T1000 (cell line): ENCODE results near the gene HIGD1A.
A peak's percentile ranks its signal among the peaks of the same experiment; 100 is the strongest.

Experiments used
- DNase-seq: peaks from one replicate; lab custom pipeline; 2025; ENCODE audit warnings: mixed read lengths; lab: John Stamatoyannopoulos, UW

The HIGD1A gene

DNA sequence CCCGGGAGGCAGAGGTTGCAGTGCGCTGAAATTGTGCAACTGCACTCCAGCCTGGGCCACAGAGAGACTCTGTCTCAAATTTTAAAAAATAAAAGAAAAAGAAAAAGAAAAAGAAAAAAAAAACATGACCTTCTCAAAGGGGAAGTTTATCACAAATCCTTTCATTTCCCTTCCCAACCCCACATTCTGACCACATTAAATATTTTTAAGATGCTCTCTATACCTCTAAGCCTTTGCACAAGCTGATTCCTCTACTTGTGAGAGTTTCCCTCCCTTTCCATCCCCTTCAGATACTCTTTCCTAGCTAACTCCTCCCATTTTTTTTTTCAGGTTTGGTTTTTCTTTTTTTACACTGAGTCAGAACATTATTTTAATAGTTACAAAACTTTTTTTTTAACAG is 4.0 kb downstream of the HIGD1A start:
- no peak for DNase-seq

DNA sequence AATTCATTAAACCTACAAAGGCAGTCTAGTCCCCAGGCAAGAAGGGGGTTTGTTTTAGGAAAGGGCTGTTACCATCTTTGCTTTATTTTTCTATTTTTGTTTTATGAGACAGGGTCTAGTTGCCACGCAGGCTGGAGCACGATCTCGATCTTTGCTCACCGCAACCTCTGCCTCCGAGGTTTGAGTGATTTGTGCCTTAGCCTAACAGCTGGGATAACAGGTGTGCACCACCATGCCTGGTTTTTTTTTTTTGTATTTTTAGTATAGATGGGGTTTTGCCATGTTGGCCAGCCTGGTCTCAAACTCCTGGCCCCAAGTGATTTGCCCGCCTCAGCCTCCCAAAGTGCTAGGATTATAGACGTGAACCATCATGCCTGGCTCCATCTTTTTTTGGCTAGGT is 4.9 kb downstream of the HIGD1A start:
- no peak for DNase-seq

DNA sequence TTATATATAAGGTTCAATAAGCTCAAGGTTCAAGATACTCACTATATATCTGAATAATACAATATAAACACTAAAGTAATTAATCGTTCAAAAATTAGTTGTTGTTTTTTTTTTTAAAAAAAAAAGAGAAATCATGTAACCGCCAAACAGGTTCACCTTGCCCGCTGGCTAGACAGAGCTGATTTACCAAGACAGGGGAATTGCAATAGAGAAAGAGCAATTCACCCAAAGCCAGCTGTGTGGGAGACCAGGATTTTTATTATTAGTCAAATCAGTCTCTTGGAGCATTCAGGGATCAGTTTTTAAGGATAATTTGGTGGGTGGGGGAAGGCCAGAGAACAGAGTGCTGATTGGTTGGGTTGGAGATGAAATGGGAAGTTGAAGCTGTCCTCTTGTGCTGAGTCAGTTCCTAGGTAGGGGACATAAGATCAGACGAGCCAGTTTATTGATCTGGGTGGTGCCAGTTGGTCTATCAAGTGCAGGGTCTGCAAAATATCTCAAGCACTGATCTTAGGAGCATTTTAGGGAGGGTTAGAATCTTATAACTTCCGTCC is 7.9 kb downstream of the HIGD1A start:
- no peak for DNase-seq

DNA sequence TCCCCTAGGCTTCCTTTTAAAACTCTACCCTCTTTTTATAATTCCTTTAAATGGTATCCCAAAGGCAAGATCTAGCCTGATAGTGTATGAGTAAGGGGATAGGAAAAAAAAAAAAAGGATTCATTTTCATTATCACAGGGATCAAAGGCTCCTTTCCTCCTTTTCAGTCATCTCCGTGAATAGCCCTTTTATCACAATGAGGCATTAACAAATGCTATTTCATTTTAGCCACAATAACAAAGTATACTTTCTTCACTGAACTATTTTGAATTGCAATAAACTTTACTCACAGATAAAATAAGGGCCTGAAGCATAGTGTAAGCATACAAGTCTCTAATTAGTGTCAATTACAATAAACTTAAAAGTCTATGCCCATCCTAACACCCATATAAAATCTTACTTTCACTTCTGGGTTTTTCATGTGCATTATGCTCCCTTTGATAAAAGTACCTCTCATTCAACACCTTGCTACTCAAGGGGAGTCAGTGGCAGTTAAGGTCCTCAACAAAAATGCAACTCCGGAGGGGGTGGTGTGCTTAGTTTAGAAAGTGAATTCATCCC is 8.6 kb downstream of the HIGD1A start:
- no peak for DNase-seq

DNA sequence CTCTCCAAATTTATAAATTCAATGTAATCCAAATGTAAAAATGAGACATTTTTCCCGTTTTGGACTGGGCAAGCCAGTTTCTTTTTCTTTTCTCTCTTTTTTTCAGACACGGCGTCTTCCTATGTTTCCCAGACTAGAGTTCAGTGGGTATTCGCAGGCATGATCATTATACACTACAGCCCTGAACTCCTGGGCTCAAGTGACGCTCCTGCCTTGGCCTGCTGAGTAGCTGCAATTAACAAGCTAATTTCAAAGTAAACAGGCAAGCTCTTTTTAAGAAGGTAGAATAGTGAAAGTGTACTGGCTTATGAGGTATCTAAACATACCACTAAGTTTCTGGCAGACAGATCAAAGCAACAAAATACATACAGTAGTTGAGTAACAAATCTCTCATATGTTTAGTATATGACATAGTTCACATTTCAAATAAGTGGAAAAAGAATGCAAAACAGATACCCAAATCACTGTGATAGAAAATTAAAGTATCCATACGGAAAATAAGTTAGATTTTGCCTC is 13.5 kb downstream of the HIGD1A start:
- no peak for DNase-seq

DNA sequence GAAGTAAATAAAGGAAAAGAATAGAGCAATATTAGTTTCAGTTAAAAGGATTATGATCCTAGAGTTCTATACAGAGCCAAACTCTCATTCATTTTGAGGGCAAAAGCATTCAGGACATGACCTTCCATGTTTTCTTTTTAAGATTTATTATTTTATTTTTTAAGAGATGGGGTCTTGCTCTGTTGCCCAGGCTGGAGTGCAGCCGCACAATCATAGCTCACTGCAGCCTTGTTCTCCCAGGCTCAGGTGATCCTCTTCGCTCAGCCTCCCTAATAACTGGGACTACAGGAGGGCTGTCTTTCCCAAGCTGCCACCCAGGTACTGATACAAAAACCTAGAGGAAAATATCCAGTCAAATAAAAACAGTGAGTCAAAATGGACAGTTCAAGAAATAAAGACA is 17.7 kb downstream of the HIGD1A start:
- no peak for DNase-seq

DNA sequence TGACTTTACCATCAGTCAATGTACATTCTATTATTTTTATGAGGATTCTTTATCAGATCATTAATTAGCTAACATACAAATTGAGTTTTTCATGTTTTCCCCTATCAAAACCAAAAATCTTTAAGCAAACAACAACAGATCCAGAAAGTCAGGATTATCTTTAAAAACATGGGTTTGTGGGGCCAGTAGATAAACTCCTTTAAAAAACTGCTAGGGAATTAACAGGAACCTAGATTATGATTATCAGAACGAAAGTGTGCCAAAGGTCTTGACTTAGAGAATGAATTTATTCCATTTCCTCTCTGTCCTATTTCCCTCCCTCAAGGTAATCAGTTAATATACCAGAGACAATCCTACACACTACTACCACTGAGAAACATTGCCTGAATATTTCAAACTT is 18.1 kb downstream of the HIGD1A start:
- no peak for DNase-seq

DNA sequence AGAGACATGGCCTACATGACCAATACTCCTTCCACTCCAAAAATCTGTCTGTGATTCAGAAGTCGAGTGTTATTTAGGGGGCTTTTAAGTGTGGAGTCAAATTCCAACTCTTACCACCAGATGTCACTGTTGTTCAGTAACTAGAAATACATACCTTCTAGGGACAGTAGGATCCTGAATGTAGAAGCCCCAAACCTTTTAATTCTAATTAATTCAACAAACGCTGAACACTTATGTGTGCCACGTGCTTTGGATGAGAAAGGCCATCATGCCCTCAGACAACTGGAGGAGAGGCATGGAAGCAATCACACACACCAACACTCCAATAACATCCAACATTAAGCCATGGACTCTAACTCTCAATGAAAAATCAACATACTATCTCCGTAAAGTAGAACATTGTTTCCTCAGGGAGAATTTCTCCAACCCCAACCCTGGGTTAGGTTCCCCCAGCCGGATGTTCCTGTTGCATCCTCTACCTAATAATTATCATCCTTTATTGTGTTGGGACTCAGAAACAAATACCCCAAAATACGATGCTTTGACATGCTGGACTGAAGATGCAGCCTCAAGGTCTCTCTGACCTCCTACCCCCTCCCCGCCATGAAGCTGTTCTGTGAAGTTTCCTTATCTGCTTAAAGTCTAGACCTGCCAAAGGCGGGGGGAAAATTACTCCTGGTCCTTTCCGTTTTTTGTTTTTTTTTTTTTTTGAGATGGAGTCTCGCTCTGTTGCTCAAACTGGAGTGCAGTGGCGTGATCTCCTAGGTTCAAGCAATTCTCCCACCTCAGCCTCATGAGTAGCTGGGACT is 23.2 kb downstream of the HIGD1A start:
- DNase-seq = peak; percentile 25

DNA sequence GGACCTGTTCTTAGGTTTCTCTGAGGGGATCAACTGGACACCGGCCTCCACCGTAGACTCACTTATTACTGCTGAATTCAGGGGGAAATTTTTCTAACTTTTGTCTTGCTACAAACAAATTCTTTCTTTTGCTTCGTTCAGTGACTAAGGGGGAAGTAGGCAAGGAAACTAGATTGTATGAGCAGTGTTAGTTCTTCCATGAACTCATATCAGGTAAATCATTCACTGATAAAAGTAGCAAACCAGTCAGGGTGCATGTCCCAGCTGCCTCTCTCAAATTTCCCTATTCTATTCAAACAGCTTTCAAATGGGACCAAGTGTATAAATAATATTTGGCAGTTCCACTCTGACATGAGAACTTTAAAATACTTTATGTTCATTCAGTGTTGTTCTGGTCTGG is 23.9 kb downstream of the HIGD1A start:
- no peak for DNase-seq

DNA sequence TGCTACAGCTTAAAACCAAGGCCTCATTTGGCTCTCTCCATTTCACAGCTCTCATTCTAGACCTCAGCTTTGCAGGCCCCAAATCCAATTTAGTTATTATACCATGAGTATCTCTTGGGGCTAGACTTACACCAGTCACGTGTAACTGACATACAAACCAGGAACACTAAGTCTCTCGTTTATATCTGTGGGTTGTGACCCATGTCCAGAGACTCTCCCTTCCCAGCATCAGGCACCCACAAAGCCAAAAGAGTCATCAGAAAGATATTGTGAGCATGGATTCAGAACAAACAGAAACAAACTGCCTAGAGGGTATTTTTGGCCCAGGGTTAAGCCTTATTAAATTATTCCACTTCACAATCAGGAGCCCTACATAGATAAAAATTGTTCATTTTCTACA is 25.6 kb downstream of the HIGD1A start:
- no peak for DNase-seq

DNA sequence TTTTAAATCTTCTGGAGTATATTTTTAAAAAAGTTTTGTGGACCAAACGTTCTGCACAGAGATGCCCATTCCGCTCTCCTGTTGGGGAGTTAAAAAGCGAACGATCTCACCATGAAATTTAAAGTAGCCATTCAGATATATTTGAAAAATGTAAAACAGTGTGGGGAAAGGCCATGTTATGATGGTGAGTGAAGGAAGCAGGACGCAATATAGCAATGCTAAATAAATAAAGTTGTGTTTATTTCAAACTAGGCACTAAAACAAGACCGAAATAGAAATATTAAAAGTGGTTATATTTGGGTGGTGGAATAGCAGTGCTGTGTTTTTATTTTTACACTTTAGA is 30.9 kb downstream of the HIGD1A start:
- no peak for DNase-seq

DNA sequence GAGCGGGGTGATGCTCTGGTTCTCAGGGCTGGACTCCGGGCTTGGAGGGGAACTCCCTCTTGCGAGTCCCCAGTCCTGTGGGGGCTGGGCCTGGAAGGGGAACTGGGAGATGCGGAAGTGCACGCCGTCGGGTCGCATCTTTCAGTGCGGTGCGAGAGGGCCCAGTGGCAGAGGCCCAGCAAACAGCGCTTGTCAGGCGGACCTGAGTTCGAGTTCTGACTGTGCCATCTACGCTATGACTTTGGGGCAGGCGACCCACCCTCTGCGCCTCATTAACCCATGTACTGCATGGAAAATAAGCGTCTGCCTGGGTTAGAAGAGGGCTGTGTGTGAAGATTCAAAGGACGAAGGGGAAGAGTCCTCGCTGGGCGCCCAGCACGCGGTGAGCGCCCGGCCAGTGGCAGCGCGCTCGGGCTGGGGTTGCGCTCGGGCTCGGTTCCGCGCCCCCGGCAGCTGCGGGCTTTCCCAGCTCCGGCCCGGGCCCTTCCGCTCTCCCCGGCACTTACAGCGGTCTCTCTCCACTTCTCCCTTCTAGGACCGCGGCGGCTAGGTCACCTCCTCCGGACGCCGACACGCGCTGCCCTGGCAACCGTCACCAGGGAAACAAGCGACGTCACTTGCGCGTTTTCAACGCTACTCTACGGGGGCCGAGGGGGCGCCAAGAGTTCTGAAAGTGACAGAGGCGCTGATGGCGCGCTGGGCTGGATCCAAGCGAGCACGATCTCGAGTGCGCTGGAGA is 31.5 kb downstream of the HIGD1A start, which contains the start of gene CCDC13:
Gene CCDC13, minus strand, starts transcription at position 584 of the 739 bp plus-strand sequence. CDS start 14,908 bp downstream, outside the sequence.
- DNase-seq = peak; percentile 73

DNA sequence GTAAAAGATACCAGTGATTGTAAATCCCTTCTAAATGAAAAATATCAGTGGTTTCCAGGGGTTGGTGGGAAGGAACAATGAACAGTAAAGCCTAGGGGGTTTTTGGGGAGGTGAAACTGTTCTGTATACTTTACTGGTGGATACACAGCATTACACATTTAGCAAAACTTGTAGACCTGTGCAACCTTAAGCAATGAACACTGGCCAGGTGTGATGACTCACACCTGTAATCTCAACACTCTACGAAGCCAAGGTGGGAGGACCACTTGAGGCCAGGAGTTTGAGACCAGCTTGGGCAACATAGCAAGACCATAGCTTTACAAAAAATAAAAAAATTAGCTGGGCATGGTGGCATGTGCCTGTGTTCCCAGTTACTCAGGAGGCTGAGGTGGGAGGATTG is 33.0 kb downstream of the HIGD1A start:
- DNase-seq = no peak

DNA sequence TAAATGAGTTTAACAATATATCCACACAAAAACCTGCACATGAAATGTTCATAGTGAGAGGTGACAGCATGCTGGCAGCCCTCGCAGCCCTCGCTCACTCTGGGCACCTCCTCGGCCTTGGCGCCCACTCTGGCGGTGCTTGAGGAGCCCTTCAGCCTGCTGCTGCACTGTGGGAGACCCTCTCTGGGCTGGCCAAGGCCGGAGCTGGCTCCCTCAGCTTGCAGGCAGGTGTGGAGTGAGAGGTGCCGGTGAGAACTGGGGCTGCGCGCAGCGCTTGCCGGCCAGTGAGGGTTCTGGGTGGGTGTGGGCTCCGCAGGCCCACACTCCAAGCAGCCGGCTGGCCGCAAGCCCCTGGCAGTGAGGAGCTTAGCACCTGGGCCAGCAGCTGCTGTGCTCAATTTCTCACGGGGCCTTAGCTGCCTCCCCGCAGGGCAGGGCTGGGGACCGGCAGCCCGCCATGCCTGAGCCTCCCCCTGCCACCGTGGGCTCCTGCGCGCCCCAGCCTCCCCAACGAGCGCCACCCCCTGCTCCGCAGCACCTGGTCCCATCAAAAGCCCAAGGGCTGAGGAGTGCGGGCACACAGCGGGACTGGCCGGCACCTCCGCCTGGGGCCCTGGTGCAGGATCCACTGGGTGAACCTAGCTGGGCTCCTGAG is 34.7 kb downstream of the HIGD1A start:
- no peak for DNase-seq

DNA sequence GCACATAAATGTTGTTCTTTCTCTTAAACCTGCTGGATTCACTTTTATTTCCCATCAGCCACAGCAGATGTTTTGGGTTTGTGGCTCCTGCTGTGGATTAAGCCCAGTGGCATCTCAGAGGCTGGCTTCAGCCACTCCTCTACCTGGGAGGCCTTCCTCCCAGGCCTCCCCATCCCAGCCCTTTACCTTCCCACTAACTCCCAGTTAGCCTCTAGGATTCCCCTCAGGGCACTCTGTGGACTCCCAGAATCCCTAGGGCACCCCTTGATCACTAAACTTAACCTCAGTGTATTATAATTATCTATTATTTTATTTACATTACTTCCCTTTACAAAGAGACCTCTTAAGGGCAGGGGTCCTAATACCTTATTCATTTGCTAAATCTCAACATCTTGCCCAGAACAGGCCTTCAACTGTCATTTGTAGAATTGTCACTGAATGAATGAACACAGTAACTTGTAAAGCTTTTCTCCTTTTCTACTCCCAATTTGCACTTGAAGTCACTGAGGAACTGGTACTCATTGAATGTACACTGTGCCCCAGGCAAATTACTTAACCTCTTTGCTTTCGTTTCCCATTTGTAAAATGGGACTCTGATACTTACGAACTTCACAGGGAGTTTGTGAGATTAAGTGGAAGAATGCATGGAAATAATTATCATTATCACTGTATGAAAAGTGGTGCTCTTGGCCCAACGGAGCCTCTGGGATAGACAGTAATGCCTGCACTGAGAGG is 39.6 kb downstream of the HIGD1A start:
- DNase-seq = no peak

DNA sequence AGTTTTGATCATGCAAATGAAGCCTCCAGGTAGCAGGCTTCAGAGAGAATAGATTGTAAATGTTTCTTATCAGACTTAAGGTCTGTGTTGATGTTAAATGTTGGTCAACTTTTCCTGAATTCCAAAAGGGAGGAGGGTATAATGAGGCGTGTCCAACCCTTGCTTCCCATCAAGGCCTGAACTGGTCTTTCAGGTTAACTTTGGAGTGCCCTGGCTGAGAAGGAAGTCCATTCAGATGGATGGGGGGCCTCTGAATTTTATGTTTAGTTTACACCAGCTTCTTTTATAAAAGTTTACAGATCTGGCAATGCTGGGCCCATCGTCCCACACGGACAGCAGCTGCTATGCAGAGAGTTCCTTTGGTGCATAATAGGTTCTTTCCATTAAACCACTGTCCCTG is 40.2 kb downstream of the HIGD1A start:
- no peak for DNase-seq

DNA sequence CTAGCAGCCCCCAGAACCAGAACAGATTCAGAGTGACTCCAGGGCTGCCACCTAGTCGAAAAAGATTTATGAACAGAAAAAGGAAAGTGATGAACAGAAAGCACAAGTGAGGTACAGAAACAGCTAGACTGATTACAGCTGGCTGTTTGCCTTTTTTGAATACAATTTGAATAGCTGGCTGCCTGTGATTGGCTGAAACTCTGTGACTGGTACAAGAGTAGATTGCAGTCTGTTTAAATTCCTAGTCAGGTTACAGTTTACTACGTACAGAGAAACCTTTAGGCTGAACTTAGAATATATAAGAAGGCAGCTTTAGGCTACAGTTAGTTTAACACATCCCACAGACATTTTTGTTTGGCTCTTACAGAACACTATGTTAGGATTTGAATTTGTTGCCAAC is 41.3 kb downstream of the HIGD1A start:
- no peak for DNase-seq

DNA sequence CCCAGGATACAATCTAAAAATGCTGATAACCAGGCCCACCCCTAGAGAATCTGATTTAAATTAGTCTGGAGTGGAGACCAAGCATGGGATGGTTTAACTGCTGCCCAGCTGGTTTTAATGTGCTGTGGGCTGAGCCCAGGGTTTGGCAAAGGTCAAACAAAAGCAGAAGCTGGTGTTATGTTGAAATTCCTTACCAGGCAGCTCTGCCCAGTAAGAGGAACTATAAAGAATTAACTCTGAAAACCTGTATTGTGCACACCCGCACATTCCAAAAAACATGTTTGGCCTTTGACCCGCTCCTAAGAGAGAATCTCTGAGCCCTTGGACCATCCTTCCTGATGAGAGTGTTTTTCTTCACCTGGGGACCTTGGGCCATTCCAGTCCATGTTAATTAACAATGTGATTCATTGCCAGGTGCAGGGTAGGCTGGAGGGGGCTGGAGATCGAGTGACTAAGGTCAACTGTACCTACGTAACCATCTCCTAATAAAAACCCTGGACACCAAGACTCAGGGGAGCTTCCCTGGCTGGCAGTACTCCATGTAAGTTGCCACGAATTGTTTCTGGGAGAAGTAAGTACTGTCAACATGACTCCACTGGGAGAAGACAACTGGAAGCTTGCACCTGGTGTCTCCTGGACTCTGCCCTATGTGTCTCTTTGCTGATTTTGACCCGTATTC is 42.1 kb downstream of the HIGD1A start:
- DNase-seq = no peak

DNA sequence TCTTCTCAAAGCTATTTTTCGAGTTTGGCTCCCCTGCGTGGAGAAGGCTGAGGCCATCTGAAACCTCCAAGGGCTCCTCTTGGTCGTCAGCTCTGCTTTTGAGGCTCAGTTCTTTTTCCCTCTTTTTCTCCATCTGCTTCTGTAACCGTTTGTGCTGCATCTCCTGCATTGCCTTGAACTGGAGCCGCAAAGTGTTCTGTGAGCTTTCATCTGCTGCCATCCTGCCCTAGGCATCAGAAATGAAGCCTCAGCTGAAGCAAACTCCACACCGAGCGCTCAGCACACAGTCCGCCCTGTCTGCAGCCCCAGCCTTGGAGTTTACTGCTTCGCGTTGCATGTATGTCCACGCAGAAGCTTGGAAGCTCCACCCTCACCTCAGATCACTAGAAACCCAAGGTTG is 46.2 kb downstream of the HIGD1A start:
- DNase-seq = no peak

DNA sequence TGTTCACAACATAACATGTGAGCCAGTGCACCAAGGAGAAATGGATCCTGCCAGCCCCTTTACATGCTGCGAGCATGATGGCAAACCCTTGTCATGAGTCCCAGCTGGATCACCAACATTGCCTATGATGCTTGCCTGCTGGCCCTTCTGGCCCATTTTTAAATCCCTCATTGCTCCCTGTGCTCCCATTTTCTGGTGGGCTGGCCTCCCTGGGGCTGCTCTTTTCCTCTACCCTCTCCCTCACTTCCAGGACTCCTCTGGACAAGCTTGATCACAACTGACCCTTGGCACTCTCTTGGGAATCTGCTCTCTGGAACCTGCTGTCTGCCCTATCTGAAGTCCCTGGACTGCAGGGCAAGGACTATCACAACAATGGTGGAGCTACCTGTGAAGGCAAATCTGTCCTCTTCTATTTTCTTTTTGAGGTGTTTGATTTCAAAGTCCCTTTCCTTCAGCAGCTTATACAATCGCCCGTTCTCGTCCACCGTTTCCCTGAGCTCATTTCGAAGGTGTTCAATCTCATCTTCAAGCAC is 47.5 kb downstream of the HIGD1A start:
- DNase-seq = no peak
